SK-N-SH (cell line): ENCODE results near the gene GLB1L3. TPM values are rescaled to one million over a fixed set of nuclear protein-coding genes. Genes with fewer than 3 reads are reported as not detected.

Source experiments
- CTCF ChIA-PET: fragments of 300-600, 350-600 bp; formaldehyde crosslinking; extraction: SDS; loops from one replicate; lab custom pipeline; 2021; lab: Yijun Ruan, JAX
- POLR2A ChIA-PET: fragments of 350-600 bp; sonication (Branson Sonifier 250); formaldehyde crosslinking; extraction: SDS; loops from one replicate; lab custom pipeline; 2020; ENCODE audit warnings: antibody characterized with exemption, inconsistent platforms; lab: Yijun Ruan, JAX
- DNase-seq: peaks from one replicate; pipeline ENCODE4 v3.0.0; 2012
- H2AFZ ChIP-seq: fragments of 200-600 bp; sonication (generic); 2 replicates; pipeline ENCODE4 v1.8.1; 2016; ENCODE audit warnings: antibody characterized with exemption, mild to moderate bottlenecking, low read depth
- H3F3A ChIP-seq: fragments of 200-600 bp; sonication (generic); replicated peaks from 2 replicates; pipeline ENCODE3; 2016; ENCODE audit warnings: antibody characterized with exemption, mild to moderate bottlenecking; ENCODE audit not compliant: insufficient read depth
- H3K27ac ChIP-seq, 2 experiments: fragments of 200-500 bp in 1 of 2; fragments of 200-600 bp in 1 of 2; sonication (Bioruptor generic) in 1 of 2; sonication (generic), shearing (Covaris generic) in 1 of 2; 2 replicates each; pipeline versions ENCODE4 v1.5.1 to v1.6.1; 2014 to 2016; ENCODE audit warnings: low read depth in 2 of 2, inconsistent platforms in 1 of 2, low read length in 1 of 2, mild to moderate bottlenecking in 1 of 2, mixed read lengths in 1 of 2
- H3K27me3 ChIP-seq: fragments of 200-600 bp; sonication (generic), shearing (Covaris generic); 2 replicates; pipeline ENCODE4 v1.6.1; 2016; ENCODE audit warnings: mixed run types; ENCODE audit not compliant: insufficient read depth
- H3K36me3 ChIP-seq, 2 experiments: fragments of 200-500 bp in 1 of 2; fragments of 200-600 bp in 1 of 2; sonication (Bioruptor generic) in 1 of 2; sonication (generic) in 1 of 2; replicated peaks in 1 of 2; 2 replicates each; pipeline versions ENCODE3 to v1.5.1; 2014 to 2016; ENCODE audit warnings: low read length in 1 of 2, mild to moderate bottlenecking in 1 of 2; ENCODE audit not compliant: insufficient read depth in 2 of 2, control insufficient read depth in 1 of 2
- H3K4me1 ChIP-seq, 2 experiments: fragments of 200-500 bp in 1 of 2; fragments of 200-600 bp in 1 of 2; sonication (Bioruptor generic) in 1 of 2; sonication (generic), shearing (Covaris generic) in 1 of 2; 2 replicates each; pipeline versions ENCODE4 v1.5.1 to v1.6.1; 2014 to 2016; ENCODE audit warnings: low read depth in 1 of 2, low read length in 1 of 2, mixed run types in 1 of 2; ENCODE audit not compliant: insufficient read depth in 2 of 2, control insufficient read depth in 1 of 2
- H3K4me2 ChIP-seq: fragments of 200-600 bp; sonication (generic), shearing (Covaris generic); 2 replicates; pipeline ENCODE4 v1.6.1; 2017; ENCODE audit warnings: mixed run types
- H3K4me3 ChIP-seq, 2 experiments: fragments of 200-500 bp in 1 of 2; fragments of 200-600 bp in 1 of 2; sonication (Bioruptor generic) in 1 of 2; sonication (generic), shearing (Covaris generic) in 1 of 2; 2 replicates each; pipeline versions ENCODE4 v1.5.1 to v1.8.1; 2014 to 2016; ENCODE audit warnings: low read depth in 2 of 2, inconsistent platforms in 1 of 2, low read length in 1 of 2, mild to moderate bottlenecking in 1 of 2, mixed read lengths in 1 of 2, moderate library complexity in 1 of 2
- H3K79me2 ChIP-seq: fragments of 200-600 bp; sonication (generic); 2 replicates; pipeline ENCODE4 v1.8.1; 2017; ENCODE audit warnings: mild to moderate bottlenecking; ENCODE audit not compliant: insufficient read depth
- H3K9ac ChIP-seq: fragments of 200-600 bp; sonication (generic); 2 replicates; pipeline ENCODE4 v1.6.1; 2017; ENCODE audit warnings: mixed run types
- H3K9me2 ChIP-seq: fragments of 200-600 bp; sonication (generic); 2 replicates; pipeline ENCODE4 v1.6.1; 2017; ENCODE audit warnings: mixed run types
- H3K9me3 ChIP-seq: fragments of 200-600 bp; sonication (generic); 2 replicates; pipeline ENCODE4 v1.6.1; 2017; ENCODE audit warnings: mixed run types, mild to moderate bottlenecking, moderate library complexity
- H4K20me1 ChIP-seq: fragments of 200-600 bp; sonication (generic); 2 replicates; pipeline ENCODE4 v1.6.1; 2017; ENCODE audit warnings: mild to moderate bottlenecking, mixed run types; ENCODE audit not compliant: insufficient read depth
- EP300 ChIP-seq, 2 experiments: IDR thresholded peaks; 2 replicates each; pipeline versions ENCODE4 v1.4.0 to v1.6.1; 2012; ENCODE audit warnings: borderline replicate concordance in 1 of 2, low read depth in 1 of 2, low read length in 1 of 2
- FOSL2 ChIP-seq: IDR thresholded peaks from 2 replicates; pipeline ENCODE4 v1.4.0; 2012; ENCODE audit warnings: low read depth, mild to moderate bottlenecking, moderate library complexity, borderline replicate concordance
- FOXJ3 ChIP-seq: sonication (generic); formaldehyde crosslinking; IDR thresholded peaks from 2 replicates; pipeline ENCODE4 v1.5.1; 2020; ENCODE audit warnings: mild to moderate bottlenecking, missing genetic modification reagents
- FOXM1 ChIP-seq: IDR thresholded peaks from 2 replicates; pipeline ENCODE4 v1.4.0; 2012; ENCODE audit warnings: low read depth, mild to moderate bottlenecking
- JUND ChIP-seq: IDR thresholded peaks from 2 replicates; pipeline ENCODE4 v1.4.0; 2012
- MEF2A ChIP-seq: IDR thresholded peaks from 2 replicates; pipeline ENCODE4 v1.4.0; 2012; ENCODE audit warnings: low read depth, borderline replicate concordance
- MXI1 ChIP-seq: IDR thresholded peaks from 2 replicates; pipeline ENCODE4 v1.6.1; 2012; ENCODE audit warnings: mild to moderate bottlenecking, low read depth, low read length, improper control_type of control experiment
- POLR2AphosphoS5 ChIP-seq: IDR thresholded peaks from 2 replicates; pipeline ENCODE4 v1.6.1; 2012; ENCODE audit warnings: low read depth, low read length
- RAD21 ChIP-seq: IDR thresholded peaks from 2 replicates; pipeline ENCODE4 v1.6.1; 2012; ENCODE audit warnings: mild to moderate bottlenecking, low read length
- RXRA ChIP-seq: IDR thresholded peaks from 2 replicates; pipeline ENCODE4 v1.4.0; 2012; ENCODE audit warnings: low read depth, mild to moderate bottlenecking, borderline replicate concordance
- TAF1 ChIP-seq: IDR thresholded peaks from 2 replicates; pipeline ENCODE4 v1.6.1; 2012; ENCODE audit warnings: low read depth, mild to moderate bottlenecking, low read length, moderate library complexity, borderline replicate concordance
- TCF12 ChIP-seq: IDR thresholded peaks from 2 replicates; pipeline ENCODE4 v1.4.0; 2012
- WGBS: methylation state at CpG from one replicate; pipeline ENCODE4 v1.1.6; 2017; ENCODE audit warnings: low lambda C conversion rate; 5-methylcytosine and 5-hydroxymethylcytosine counted together
- polyA plus RNA-seq, 3 experiments: library from polyadenylated mRNA; depleted of rRNA; stranded (reverse); fragments of >200 nt; gene quantifications; 2 replicates each; pipeline ENCODE4 v1.2.3, GENCODE V29; 2012
- TF ChIP-seq, protein P1 (sequence below): fragments of 150-350 bp; IDR thresholded peaks from 2 replicates; pipeline ENCODE4 v1.6.1; 2017; ENCODE audit warnings: antibody characterized with exemption, low read length, low read depth, borderline replicate concordance
- TF ChIP-seq, protein P2 (sequence below): IDR thresholded peaks from 2 replicates; pipeline ENCODE4 v1.4.0; 2012; ENCODE audit warnings: low read depth, borderline replicate concordance
- TF ChIP-seq, protein P3 (sequence below): IDR thresholded peaks from 2 replicates; pipeline ENCODE4 v1.4.0; 2012; ENCODE audit warnings: low read depth
- TF ChIP-seq, protein P4 (sequence below): IDR thresholded peaks from 2 replicates; pipeline ENCODE4 v1.6.1; 2012; ENCODE audit warnings: mild to moderate bottlenecking, low read depth, low read length, moderate library complexity
- TF ChIP-seq, protein P5 (sequence below): IDR thresholded peaks from 2 replicates; pipeline ENCODE4; 2012

GLB1L3 gene
- polyA plus RNA-seq, 1 of the 3 experiments (the other 2 are of a cell fraction), result not detected

DNA sequence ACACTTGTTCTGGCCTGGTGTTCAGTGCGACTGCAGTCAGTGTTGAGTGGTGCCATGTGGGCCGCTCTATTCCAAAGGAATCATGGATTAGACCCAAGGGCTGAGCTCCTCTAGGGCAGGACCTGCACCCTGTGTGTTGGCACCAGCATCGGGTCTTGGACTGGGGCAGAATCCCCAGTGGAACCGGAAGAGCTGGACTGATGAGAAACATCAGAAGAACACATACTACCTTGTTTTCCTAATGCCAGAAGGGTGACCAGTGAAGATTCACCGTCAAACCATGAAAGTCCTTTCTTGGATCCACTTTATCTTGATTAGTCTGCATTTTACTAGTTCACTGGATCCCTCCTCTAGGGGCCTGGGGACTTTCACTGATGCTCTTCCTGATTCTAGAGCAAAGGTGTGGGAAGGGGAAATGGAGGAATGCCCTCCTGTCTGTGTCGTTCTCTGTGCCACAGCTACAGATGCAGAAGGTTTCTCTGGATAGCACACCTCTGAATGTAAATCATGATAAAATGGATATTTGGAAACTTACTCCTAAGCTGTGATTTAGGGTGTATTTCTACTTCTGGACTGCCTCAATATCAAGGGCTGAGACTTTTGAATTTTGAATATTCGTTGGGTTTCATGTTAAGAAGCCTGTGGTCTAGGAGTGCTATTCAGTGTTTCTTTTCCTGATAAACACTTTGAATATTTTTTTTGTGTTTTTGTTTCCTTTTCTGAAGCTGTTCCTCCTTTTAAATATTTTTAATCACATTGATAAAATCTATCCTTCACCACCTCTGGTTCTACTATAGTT, 11.0 kb upstream of the GLB1L3 start:
- WGBS, result 92% methylated on average over 7 of the region's 7 CpGs

DNA sequence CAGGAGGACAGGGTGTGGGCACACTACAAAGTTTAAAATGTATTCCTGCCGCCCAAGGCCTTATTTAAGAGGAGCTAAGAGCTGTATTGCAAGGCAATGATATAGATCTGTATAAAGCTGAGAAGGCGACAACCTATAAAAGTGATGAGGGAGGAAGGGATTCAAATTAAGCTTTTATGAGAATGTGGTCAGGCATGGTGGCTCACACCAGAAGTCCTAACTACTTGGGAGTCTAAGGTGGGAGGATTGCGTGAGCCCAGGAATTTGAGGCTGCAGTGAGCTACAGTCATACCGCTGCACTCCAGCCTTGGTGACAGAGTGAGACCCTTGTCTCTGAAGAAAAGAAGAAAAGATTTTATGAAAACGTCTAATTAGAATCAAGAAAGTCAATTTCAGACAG, 9.7 kb upstream of the GLB1L3 start:
- ChIA-PET POLR2A (no interaction called here), CTCF (no interaction called here)
- TF ChIP-seq MXI1 (no peak), MEF2A (no peak), FOSL2 (no peak), RXRA (no peak), FOXM1 (no peak), TAF1 (no peak), JUND (no peak)
- TF ChIP-seq, protein P1, sequence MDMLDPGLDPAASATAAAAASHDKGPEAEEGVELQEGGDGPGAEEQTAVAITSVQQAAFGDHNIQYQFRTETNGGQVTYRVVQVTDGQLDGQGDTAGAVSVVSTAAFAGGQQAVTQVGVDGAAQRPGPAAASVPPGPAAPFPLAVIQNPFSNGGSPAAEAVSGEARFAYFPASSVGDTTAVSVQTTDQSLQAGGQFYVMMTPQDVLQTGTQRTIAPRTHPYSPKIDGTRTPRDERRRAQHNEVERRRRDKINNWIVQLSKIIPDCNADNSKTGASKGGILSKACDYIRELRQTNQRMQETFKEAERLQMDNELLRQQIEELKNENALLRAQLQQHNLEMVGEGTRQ, result no peak
- TF ChIP-seq, protein P2, sequence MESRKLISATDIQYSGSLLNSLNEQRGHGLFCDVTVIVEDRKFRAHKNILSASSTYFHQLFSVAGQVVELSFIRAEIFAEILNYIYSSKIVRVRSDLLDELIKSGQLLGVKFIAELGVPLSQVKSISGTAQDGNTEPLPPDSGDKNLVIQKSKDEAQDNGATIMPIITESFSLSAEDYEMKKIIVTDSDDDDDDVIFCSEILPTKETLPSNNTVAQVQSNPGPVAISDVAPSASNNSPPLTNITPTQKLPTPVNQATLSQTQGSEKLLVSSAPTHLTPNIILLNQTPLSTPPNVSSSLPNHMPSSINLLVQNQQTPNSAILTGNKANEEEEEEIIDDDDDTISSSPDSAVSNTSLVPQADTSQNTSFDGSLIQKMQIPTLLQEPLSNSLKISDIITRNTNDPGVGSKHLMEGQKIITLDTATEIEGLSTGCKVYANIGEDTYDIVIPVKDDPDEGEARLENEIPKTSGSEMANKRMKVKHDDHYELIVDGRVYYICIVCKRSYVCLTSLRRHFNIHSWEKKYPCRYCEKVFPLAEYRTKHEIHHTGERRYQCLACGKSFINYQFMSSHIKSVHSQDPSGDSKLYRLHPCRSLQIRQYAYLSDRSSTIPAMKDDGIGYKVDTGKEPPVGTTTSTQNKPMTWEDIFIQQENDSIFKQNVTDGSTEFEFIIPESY, result no peak
- peaks cover 3 to 31% of the 10 kb centered on the region in 2 experiments for H3K36me3 ChIP-seq
- H3F3A ChIP-seq, result no peaks in the 10 kb centered on the region
- DNase-seq, result no peak
- H3K27me3 ChIP-seq, result 0 out of 2 replicates have a peak, but pooled peaks cover under 1% of the 10 kb centered on the region
- H4K20me1 ChIP-seq, result no peaks in the 10 kb centered on the region
- no peak overlapping the region for H3K9ac ChIP-seq
- 87% methylated on average over 5 of the region's 5 CpGs for WGBS
- no peak overlapping the region for H3K4me3 ChIP-seq
- no peaks in the 10 kb centered on the region for H3K9me3 ChIP-seq
- H3K4me2 ChIP-seq, result no peak overlapping the region
- no peaks in the 10 kb centered on the region for H3K9me2 ChIP-seq
- H3K4me1 ChIP-seq, result no peaks in the 10 kb centered on the region; a peak in 1 of 4 replicates
- no peaks in the 10 kb centered on the region for H3K79me2 ChIP-seq
- no peak overlapping the region for H3K27ac ChIP-seq
- no peak overlapping the region for H2AFZ ChIP-seq

More for the DNA sequence above, 11.0 kb upstream of the GLB1L3 start:
- Histone ChIP-seq H3K9me2 (no peaks in the 10 kb centered on the region), H3K27me3 (no peaks in the 10 kb centered on the region), H3K27ac (no peak overlapping the region), H3K4me2 (no peak overlapping the region), H3K9ac (no peak overlapping the region), H3K4me3 (no peak overlapping the region), H2AFZ (no peak overlapping the region), H3K9me3 (no peaks in the 10 kb centered on the region), H3K36me3 (peaks cover 3 to 42% of the 10 kb centered on the region in 2 experiments), H4K20me1 (no peaks in the 10 kb centered on the region), H3K79me2 (no peaks in the 10 kb centered on the region), H3F3A (no peaks in the 10 kb centered on the region), H3K4me1 (no peaks in the 10 kb centered on the region)
- DNase-seq, result no peak
- ChIA-PET POLR2A (no interaction called here), CTCF (interaction anchor here (2.0 kb wide), 1 partner anchor 11 kb away, joined by 8 read pairs; the partner anchor contains the start of gene GLB1L3)
- TF ChIP-seq TCF12 (no peak), MXI1 (no peak), POLR2AphosphoS5 (no peak), FOXM1 (no peak), EP300 (IDR thresholded peaks at IDR 0.05; ENCODE audit: borderline replicate concordance in 1 of 2, low read depth in 1 of 2, low read length in 1 of 2) (no peak), RAD21 (no peak), FOXJ3 (no peak)
- TF ChIP-seq, protein P3, sequence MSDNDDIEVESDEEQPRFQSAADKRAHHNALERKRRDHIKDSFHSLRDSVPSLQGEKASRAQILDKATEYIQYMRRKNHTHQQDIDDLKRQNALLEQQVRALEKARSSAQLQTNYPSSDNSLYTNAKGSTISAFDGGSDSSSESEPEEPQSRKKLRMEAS, result no peak
- TF ChIP-seq, protein P4, sequence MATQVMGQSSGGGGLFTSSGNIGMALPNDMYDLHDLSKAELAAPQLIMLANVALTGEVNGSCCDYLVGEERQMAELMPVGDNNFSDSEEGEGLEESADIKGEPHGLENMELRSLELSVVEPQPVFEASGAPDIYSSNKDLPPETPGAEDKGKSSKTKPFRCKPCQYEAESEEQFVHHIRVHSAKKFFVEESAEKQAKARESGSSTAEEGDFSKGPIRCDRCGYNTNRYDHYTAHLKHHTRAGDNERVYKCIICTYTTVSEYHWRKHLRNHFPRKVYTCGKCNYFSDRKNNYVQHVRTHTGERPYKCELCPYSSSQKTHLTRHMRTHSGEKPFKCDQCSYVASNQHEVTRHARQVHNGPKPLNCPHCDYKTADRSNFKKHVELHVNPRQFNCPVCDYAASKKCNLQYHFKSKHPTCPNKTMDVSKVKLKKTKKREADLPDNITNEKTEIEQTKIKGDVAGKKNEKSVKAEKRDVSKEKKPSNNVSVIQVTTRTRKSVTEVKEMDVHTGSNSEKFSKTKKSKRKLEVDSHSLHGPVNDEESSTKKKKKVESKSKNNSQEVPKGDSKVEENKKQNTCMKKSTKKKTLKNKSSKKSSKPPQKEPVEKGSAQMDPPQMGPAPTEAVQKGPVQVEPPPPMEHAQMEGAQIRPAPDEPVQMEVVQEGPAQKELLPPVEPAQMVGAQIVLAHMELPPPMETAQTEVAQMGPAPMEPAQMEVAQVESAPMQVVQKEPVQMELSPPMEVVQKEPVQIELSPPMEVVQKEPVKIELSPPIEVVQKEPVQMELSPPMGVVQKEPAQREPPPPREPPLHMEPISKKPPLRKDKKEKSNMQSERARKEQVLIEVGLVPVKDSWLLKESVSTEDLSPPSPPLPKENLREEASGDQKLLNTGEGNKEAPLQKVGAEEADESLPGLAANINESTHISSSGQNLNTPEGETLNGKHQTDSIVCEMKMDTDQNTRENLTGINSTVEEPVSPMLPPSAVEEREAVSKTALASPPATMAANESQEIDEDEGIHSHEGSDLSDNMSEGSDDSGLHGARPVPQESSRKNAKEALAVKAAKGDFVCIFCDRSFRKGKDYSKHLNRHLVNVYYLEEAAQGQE, result no peak
- TF ChIP-seq, protein P5, sequence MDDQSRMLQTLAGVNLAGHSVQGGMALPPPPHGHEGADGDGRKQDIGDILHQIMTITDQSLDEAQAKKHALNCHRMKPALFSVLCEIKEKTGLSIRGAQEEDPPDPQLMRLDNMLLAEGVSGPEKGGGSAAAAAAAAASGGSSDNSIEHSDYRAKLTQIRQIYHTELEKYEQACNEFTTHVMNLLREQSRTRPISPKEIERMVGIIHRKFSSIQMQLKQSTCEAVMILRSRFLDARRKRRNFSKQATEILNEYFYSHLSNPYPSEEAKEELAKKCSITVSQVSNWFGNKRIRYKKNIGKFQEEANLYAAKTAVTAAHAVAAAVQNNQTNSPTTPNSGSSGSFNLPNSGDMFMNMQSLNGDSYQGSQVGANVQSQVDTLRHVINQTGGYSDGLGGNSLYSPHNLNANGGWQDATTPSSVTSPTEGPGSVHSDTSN, result no peak
- TF ChIP-seq, all 33 proteins: peak for 0
